PC-3 (cell line): ENCODE results near the gene PPARG. TPM values are rescaled to one million over a fixed set of nuclear protein-coding genes. Genes with fewer than 3 reads are reported as not detected.
A peak's percentile ranks its signal among the peaks of the same experiment; 100 is the strongest.
"Not testable (repeated sequence)": the region's sequence is repeated elsewhere in the genome, so short reads cannot be mapped to it uniquely, and the experiment has no call there.

Experiments
- ATAC-seq: fragments of 200-7000 bp; cut with Tn5 transposase; 2 replicates; pipeline ENCODE4 v1.9.1; 2020; ENCODE audit warnings: mild to moderate bottlenecking, moderate library complexity
- BruUV-seq: library from RNA; stranded (reverse); fragments of 400-500 nt; replicated peaks from 2 replicates; lab custom pipeline; 2021; lab: Mats Ljungman, UMichigan
- CTCF ChIA-PET: fragments of 300-600 bp; sonication (Branson Sonifier 250); formaldehyde crosslinking; loops from one replicate; lab custom pipeline; 2022; ENCODE audit warnings: antibody characterized with exemption; lab: Charles Lee
- POLR2A ChIA-PET: fragments of 300-600 bp; sonication (Branson Sonifier 250); formaldehyde crosslinking; loops from one replicate; lab custom pipeline; 2022; ENCODE audit warnings: antibody characterized with exemption; ENCODE audit not compliant: unreplicated experiment; lab: Charles Lee
- DNase-seq: peaks from one replicate; pipeline ENCODE4 v3.0.0-alpha.2; 2015
- H2AFZ ChIP-seq: fragments of 300-600 bp; sonication (generic); 2 replicates; pipeline ENCODE4 v1.6.0; 2016; ENCODE audit warnings: antibody characterized with exemption, low read length
- H3F3A ChIP-seq: fragments of 300-600 bp; sonication (generic); one replicate; pipeline ENCODE4 v1.6.0; 2017; ENCODE audit warnings: antibody characterized with exemption, low read length, control low read depth, mild to moderate bottlenecking; ENCODE audit not compliant: unreplicated experiment
- H3K27ac ChIP-seq: fragments of 300-600 bp; sonication (generic); 2 replicates; pipeline ENCODE4 v1.5.1; 2016; ENCODE audit warnings: mild to moderate bottlenecking, low read length
- H3K27me3 ChIP-seq: fragments of 300-600 bp; sonication (generic); 2 replicates; pipeline ENCODE4 v1.6.1; 2016; ENCODE audit warnings: low read length, mixed read lengths
- H3K36me3 ChIP-seq: fragments of 300-600 bp; sonication (generic); 2 replicates; pipeline ENCODE4 v1.6.1; 2016; ENCODE audit warnings: low read depth, mixed run types, low read length, mixed read lengths
- H3K4me1 ChIP-seq: fragments of 300-600 bp; sonication (generic); 2 replicates; pipeline ENCODE4 v1.5.1; 2016; ENCODE audit warnings: low read length; ENCODE audit not compliant: insufficient read depth
- H3K4me2 ChIP-seq: fragments of 300-600 bp; sonication (generic); 2 replicates; pipeline ENCODE4 v1.6.0; 2016; ENCODE audit warnings: low read length
- H3K4me3 ChIP-seq: fragments of 300-600 bp; sonication (generic); 2 replicates; pipeline ENCODE4 v1.5.1; 2016; ENCODE audit warnings: mild to moderate bottlenecking, low read length, mixed read lengths
- H3K79me2 ChIP-seq: fragments of 300-600 bp; sonication (generic); 2 replicates; pipeline ENCODE4 v1.6.1; 2017; ENCODE audit warnings: low read length, mixed read lengths
- H3K9ac ChIP-seq: fragments of 300-600 bp; sonication (generic); 2 replicates; pipeline ENCODE4 v1.6.0; 2016; ENCODE audit warnings: mild to moderate bottlenecking, low read length
- H3K9me2 ChIP-seq: fragments of 300-600 bp; sonication (generic); replicated peaks from 2 replicates; pipeline ENCODE4 v1.6.1; 2016; ENCODE audit warnings: mixed run types, low read length, mixed read lengths
- H3K9me3 ChIP-seq: fragments of 300-600 bp; sonication (generic); 2 replicates; pipeline ENCODE4 v1.6.1; 2016; ENCODE audit warnings: low read length, mixed read lengths
- H4K20me1 ChIP-seq: fragments of 300-600 bp; sonication (generic); 2 replicates; pipeline ENCODE4 v1.6.1; 2016; ENCODE audit warnings: low read length, mixed read lengths
- EZH2 ChIP-seq: fragments of 300-600 bp; sonication (generic); IDR thresholded peaks from one replicate; pipeline ENCODE4 v1.6.1; 2017; ENCODE audit warnings: antibody characterized with exemption, mild to moderate bottlenecking, low read length; ENCODE audit not compliant: unreplicated experiment
- EZH2phosphoT487 ChIP-seq: fragments of 300-600 bp; sonication (generic); IDR thresholded peaks from 2 replicates; pipeline ENCODE4 v1.6.1; 2018; ENCODE audit warnings: mild to moderate bottlenecking, antibody characterized with exemption, low read length, borderline replicate concordance
- intact Hi-C: fragments of 100-400 bp; cut with micrococcal nuclease; formaldehyde crosslinking; loops from 2 replicates; pipeline ENCODE4 v1.9.0; 2023
- total RNA-seq: library from RNA; depleted of rRNA; stranded (reverse); fragments of >200 nt; gene quantifications from 2 replicates; pipeline ENCODE4 v1.2.3, GENCODE V29; 2014
- TF ChIP-seq, protein P1 (sequence below): fragments of 300-600 bp; sonication (generic); conservative IDR thresholded peaks from 2 replicates; pipeline ENCODE4 v1.5.1; 2017; ENCODE audit warnings: antibody characterized with exemption, low read depth, mild to moderate bottlenecking, low read length

The PPARG gene
- total RNA-seq, 1 experiment from 2014 or later, result 250 TPM

DNA sequence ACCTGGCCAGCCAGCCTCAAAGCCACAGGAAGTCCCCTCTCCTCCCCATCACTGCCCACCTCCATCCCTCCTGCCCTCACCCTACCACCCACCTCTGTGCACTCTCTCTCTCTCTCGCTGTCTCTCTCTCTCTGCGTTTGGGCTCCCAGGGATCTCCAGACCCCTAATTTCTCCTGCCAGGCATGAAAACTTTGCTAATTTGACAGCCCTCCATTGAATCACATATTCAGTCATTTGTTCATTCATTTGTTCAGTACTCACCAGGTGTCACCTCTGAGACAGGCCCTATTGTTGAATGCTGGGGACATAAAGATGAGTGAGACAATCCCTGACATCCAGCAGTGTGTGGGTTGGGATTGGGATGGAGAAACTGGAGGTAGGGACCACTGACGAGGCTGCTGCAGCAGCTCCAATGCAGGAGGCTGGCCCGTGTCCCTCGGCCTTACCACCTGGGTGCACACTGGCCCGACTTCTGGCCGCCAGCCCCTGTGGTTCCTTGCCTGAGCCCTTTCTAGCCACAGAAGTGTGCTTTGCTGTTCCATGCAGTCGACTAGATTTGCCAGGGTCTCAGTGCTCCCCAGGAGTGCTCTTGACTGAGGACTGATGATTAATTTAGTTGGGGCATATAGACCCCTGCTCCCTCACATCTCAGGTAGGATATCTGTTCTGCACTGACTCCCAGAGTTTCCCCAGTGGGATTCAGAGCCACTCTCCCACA is 156.8 kb downstream of the PPARG start:
- peak overlapping the region; percentile 25 for H3K4me2 ChIP-seq
- H3K27ac ChIP-seq, result peak overlapping the region; percentile 98
- no peaks in the 10 kb centered on the region for H3K36me3 ChIP-seq
- H3K27me3 ChIP-seq, result no peaks in the 10 kb centered on the region
- ChIA-PET CTCF (interaction anchor here (1.0 kb wide), 3 partner anchors 25 to 34 kb away, joined by 5 read pairs; no protein-coding TSS in a partner anchor), POLR2A (interaction anchor here (0.6 to 1.0 kb wide), 3 partner anchors 25 to 46 kb away, joined by 8 to 11 read pairs (median 9); no protein-coding TSS in a partner anchor)
- TF ChIP-seq, protein P1, sequence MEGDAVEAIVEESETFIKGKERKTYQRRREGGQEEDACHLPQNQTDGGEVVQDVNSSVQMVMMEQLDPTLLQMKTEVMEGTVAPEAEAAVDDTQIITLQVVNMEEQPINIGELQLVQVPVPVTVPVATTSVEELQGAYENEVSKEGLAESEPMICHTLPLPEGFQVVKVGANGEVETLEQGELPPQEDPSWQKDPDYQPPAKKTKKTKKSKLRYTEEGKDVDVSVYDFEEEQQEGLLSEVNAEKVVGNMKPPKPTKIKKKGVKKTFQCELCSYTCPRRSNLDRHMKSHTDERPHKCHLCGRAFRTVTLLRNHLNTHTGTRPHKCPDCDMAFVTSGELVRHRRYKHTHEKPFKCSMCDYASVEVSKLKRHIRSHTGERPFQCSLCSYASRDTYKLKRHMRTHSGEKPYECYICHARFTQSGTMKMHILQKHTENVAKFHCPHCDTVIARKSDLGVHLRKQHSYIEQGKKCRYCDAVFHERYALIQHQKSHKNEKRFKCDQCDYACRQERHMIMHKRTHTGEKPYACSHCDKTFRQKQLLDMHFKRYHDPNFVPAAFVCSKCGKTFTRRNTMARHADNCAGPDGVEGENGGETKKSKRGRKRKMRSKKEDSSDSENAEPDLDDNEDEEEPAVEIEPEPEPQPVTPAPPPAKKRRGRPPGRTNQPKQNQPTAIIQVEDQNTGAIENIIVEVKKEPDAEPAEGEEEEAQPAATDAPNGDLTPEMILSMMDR, result no peak
- no peak for TF ChIP-seq EZH2phosphoT487
- no peak for TF ChIP-seq EZH2
- intact Hi-C loops, result loop anchor here (1.0 to 2.0 kb wide), 7 partner anchors 17 to 74 kb away; no protein-coding TSS in a partner anchor
- no peaks in the 10 kb centered on the region for H4K20me1 ChIP-seq
- no peaks in the 10 kb centered on the region for H3K9me3 ChIP-seq
- peaks cover 47% of the 10 kb centered on the region for H3K4me1 ChIP-seq
- ATAC-seq (peak; percentile 0; the same call in 1 of the 2 replicates), DNase-seq (no peak)
- BruUV-seq, result TSS peak; percentile 85
- no peaks in the 10 kb centered on the region for H3K9me2 ChIP-seq
- H2AFZ ChIP-seq, result no peak overlapping the region
- no peaks in the 10 kb centered on the region for H3K79me2 ChIP-seq
- no peak overlapping the region for H3K4me3 ChIP-seq
- peaks cover 24% of the 10 kb centered on the region for H3F3A ChIP-seq
- H3K9ac ChIP-seq, result peak overlapping the region; percentile 94

DNA sequence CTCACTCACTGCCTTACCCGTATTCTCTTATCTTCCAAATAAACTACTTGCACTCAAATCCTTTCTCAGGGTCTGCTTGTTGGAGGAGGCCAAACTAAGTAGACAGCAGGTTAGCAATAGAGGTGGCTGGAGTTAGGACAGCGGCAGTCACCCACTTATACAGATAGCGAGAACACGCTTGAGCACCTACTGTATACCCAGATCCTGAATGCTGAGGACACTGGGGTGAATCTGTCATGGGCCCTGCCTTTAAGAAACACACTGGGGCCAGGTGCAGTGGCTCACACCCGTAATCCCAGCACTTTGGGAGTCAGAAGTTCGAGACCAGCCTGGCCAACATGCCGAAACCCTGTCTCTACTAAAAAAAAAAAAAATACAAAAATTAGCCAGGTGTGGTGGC is 157.4 kb downstream of the PPARG start:
- no TSS peak for BruUV-seq
- TF ChIP-seq, protein P1, result no peak
- no peak for TF ChIP-seq EZH2phosphoT487
- no peak for TF ChIP-seq EZH2
- no peak overlapping the region for H3K4me2 ChIP-seq
- POLR2A ChIA-PET, result no interaction called here
- H3K4me3 ChIP-seq, result no peak overlapping the region
- H3K27ac ChIP-seq, result peak overlapping the region; percentile 98
- CTCF ChIA-PET, result no interaction called here
- DNase-seq (no peak), ATAC-seq (no peak)
- H4K20me1 ChIP-seq, result no peaks in the 10 kb centered on the region
- H2AFZ ChIP-seq, result no peak overlapping the region
- H3K27me3 ChIP-seq, result no peaks in the 10 kb centered on the region
- H3K9ac ChIP-seq, result peak overlapping the region; percentile 94
- H3K36me3 ChIP-seq, result no peaks in the 10 kb centered on the region
- H3K4me1 ChIP-seq, result peaks cover 51% of the 10 kb centered on the region
- H3K9me3 ChIP-seq, result no peaks in the 10 kb centered on the region
- H3K79me2 ChIP-seq, result no peaks in the 10 kb centered on the region
- intact Hi-C loops, result no loop called here
- peaks cover 24% of the 10 kb centered on the region for H3F3A ChIP-seq
- no peaks in the 10 kb centered on the region for H3K9me2 ChIP-seq

DNA sequence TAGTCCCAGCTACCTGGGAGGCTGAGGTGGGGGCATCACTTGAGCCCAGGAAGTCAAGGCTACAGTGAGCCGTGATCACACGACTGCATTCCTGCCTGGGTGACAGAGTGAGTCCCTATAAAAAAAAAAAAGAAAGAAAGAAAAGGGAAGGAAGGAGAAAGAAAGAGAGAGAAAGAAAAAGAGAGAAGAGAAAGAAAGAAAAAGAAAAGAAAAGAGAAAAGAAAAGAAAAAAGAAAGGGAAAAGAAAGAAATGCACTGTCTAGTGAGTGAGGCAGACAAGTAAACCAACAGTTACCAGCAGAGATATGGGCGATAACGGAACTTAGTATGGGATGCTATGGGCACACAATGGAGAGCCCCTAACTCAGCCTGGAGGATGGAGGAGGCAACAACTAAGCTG is 158.2 kb downstream of the PPARG start:
- Histone ChIP-seq H3K4me1 (peaks cover 51% of the 10 kb centered on the region), H3K4me2 (no peak overlapping the region), H3K36me3 (no peaks in the 10 kb centered on the region), H3K9ac (peak overlapping the region; percentile 94), H3K27ac (peak overlapping the region; percentile 98), H3K9me3 (no peaks in the 10 kb centered on the region), H4K20me1 (no peaks in the 10 kb centered on the region), H3K4me3 (no peak overlapping the region), H2AFZ (no peak overlapping the region), H3F3A (peaks cover 24% of the 10 kb centered on the region), H3K9me2 (no peaks in the 10 kb centered on the region), H3K27me3 (no peaks in the 10 kb centered on the region), H3K79me2 (no peaks in the 10 kb centered on the region)
- no peak for DNase-seq
- no peak for ATAC-seq
- no TSS peak for BruUV-seq
- POLR2A ChIA-PET, result no interaction called here
- CTCF ChIA-PET, result no interaction called here
- intact Hi-C loops, result no loop called here
- no peak for TF ChIP-seq EZH2
- no peak for TF ChIP-seq EZH2phosphoT487
- TF ChIP-seq, protein P1, result no peak

DNA sequence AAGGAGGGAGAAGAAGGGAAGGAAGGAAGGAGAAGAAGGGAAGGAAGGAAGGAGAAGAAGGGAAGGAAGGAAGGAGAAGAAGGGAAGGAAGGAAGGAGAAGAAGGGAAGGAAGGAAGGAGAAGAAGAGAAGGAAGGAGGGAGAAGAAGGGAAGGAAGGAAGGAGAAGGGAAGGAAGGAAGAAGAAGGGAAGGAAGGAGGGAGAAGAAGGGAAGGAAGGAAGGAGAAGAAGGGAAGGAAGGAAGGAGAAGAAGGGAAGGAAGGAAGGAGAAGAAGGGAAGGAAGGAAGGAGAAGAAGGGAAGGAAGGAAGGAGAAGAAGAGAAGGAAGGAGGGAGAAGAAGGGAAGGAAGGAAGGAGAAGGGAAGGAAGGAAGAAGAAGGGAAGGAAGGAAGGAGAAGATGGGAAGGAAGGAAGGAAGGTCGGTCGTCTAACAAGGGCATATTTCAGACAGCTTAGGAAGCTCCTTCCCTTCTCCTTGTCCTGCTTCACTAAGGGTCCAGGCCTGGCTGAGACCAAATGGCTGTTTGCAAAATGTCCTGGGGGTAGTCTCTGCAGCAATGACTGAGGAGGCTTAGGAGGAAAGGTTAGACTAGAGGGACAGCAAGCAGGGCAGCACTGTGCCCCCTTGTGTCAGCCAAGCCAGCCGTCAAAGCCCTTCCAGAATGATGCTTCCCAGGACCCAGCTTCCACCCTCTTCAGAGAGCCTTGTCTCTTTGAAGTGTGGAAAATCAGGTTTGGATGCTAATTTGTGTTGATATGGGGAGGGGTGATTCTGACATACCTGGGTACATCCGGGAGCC is 159.7 kb downstream of the PPARG start:
- Histone ChIP-seq H3K4me1 (peaks cover 44% of the 10 kb centered on the region), H3F3A (peaks cover 24% of the 10 kb centered on the region), H3K27ac (peak overlapping the region; percentile 89)
- H3K9me2 ChIP-seq, H3K9me3 ChIP-seq, H4K20me1 ChIP-seq, DNase-seq, H3K4me2 ChIP-seq, CTCF ChIA-PET, H3K36me3 ChIP-seq, H3K79me2 ChIP-seq, H3K9ac ChIP-seq, intact Hi-C loops, H2AFZ ChIP-seq, BruUV-seq, H3K4me3 ChIP-seq, H3K27me3 ChIP-seq, ATAC-seq: not testable (repeated sequence)
- POLR2A ChIA-PET, result interaction anchor here (0.7 kb wide), 1 partner anchor 21 kb away, joined by 3 read pairs; no protein-coding TSS in a partner anchor
